Measurements from ENCODE around the gene CELA2B. TPM values are rescaled to one million over a fixed set of nuclear protein-coding genes. Genes with fewer than 3 reads are reported as not detected.

Gene CELA2B
- total RNA-seq, 2 donors from 2014 or later = not detected

DNA sequence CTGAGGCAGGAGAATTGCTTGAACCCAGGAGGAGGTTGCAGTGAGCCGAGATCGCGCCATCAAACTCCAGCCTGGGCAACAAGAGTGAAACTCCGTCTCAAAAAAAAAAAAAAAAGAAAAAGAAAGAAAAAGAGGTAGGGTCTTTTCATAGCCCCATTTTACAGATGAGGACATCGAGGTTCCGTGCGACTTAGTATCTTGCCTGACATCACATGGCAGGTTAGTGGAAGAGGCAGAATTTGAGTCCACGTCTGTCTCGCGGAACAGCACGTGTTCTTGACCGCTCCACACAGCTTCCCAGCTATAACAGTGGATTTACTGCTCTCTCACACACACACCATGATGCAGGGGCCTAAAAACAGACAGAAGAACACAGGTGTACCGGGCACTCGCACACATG, 36.6 kb upstream of the CELA2B start:
- Mint-ChIP-seq H3K27ac (no peak overlapping the region), H3K4me1 (no peaks in the 10 kb centered on the region), H3K9me3 (no peaks in the 10 kb centered on the region), H3K4me3 (no peak overlapping the region), H3K36me3 (ENCODE audit: low read depth) (no peaks in the 10 kb centered on the region), H3K27me3 (no peaks in the 10 kb centered on the region)
- no peak for ATAC-seq (replicated peaks)

DNA sequence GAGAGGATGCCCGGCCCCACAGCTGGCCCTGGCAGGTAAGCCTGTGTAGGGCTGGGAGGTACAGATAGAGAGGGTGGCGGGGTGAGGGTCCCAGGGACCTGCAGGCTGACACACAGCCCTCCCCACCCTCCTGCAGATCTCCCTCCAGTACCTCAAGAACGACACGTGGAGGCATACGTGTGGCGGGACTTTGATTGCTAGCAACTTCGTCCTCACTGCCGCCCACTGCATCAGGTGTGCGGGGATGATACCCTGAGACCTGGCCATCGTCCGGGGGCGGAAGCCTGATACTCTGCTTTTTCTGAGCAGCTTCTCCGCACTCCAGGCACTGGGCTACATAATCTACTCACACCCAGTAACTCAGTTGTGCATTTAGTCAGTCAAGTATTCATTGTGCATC, 35.5 kb upstream of the CELA2B start:
- peaks cover 3% of the 10 kb centered on the region for H3K27me3 Mint-ChIP-seq
- no peak overlapping the region for H3K4me3 Mint-ChIP-seq
- H3K36me3 Mint-ChIP-seq (ENCODE audit: low read depth) = no peaks in the 10 kb centered on the region
- H3K4me1 Mint-ChIP-seq = peaks cover 4% of the 10 kb centered on the region
- no peaks in the 10 kb centered on the region for H3K9me3 Mint-ChIP-seq
- no peak for ATAC-seq (replicated peaks)
- no peak overlapping the region for H3K27ac Mint-ChIP-seq

DNA sequence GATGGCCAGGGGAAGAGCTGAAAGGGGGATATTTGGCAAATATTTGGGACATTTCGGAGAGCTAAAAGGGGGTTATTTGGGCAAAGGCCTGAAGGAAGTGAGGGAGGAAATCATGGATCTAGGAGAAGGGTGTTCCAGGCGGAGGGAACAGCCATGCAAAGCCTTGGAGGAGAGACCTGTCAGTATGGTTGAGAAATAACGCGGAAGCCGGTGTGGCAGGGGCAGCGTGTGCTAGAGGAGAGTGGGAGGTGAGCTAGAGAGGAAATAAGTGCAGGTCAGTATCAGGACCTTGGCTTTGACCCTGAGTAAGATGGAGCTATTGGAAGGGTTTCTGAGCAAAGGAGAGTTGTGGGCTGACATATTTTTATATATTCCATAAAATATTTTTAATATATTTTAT, 34.7 kb upstream of the CELA2B start:
- ATAC-seq (replicated peaks) = no peak
- no peak overlapping the region for H3K4me3 Mint-ChIP-seq
- H3K27me3 Mint-ChIP-seq = peaks cover 3% of the 10 kb centered on the region
- H3K36me3 Mint-ChIP-seq (ENCODE audit: low read depth) = no peaks in the 10 kb centered on the region
- H3K9me3 Mint-ChIP-seq = no peaks in the 10 kb centered on the region
- H3K4me1 Mint-ChIP-seq = peaks cover 4% of the 10 kb centered on the region
- no peak overlapping the region for H3K27ac Mint-ChIP-seq

DNA sequence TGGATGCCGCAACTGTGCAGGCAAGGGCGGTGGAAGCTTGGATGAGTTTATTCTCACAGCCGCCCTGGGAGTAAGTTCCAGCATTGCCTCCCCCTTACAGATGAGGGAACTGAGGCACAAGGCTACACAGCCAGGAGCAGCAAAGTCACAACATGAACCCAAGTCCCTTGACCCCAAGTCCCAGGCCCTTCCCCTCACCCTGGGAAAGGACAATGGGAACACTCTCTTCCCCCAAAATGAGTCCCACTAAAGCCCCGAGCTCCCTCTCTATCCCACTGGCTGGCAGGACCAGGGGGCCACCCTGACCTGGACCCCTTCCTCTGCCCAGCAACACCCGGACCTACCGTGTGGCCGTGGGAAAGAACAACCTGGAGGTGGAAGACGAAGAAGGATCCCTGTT, 33.8 kb upstream of the CELA2B start:
- Mint-ChIP-seq H3K27ac (no peak overlapping the region), H3K9me3 (no peaks in the 10 kb centered on the region), H3K4me3 (no peak overlapping the region), H3K27me3 (peaks cover 4% of the 10 kb centered on the region), H3K36me3 (ENCODE audit: low read depth) (no peaks in the 10 kb centered on the region), H3K4me1 (peaks cover 4% of the 10 kb centered on the region)
- no peak for ATAC-seq (replicated peaks)

DNA sequence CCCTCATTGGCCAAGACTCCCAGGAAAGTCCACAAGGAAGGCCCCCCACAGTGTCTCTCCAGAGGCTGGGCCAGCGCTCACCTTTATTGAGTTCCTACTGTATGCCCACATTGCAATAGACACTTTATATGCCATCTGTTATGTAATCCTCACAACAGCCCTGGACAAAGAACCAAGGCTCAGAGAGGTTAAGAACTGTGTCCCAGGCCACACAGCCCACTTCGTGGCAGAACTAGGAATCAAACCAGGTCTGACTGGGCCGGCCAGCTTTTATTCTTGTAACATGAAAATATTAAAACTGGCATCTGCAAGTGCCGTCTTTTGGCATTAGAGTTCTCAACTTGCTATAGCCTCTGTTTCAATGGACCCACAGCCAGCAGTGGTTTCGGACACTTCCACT, 33.1 kb upstream of the CELA2B start:
- H3K9me3 Mint-ChIP-seq = no peaks in the 10 kb centered on the region
- H3K27me3 Mint-ChIP-seq = peaks cover 6% of the 10 kb centered on the region
- H3K4me1 Mint-ChIP-seq = peaks cover 4% of the 10 kb centered on the region
- no peak overlapping the region for H3K27ac Mint-ChIP-seq
- no peaks in the 10 kb centered on the region for H3K36me3 Mint-ChIP-seq (ENCODE audit: low read depth)
- ATAC-seq (replicated peaks) = no peak
- H3K4me3 Mint-ChIP-seq = no peak overlapping the region

DNA sequence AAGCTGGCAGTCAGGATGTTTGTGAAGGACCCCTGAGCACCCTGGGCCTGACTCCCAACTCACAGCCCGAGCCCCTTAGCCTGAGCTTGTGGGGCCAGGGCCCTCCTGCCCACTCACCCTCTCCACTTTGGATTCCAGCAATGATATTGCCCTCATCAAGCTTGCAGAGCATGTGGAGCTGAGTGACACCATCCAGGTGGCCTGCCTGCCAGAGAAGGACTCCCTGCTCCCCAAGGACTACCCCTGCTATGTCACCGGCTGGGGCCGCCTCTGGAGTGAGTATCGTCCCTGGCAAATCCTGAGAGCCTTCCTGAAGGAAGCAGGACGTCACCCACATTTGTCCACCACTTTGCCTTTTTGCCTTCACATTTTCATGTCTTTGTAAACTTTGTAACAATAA, 32.6 kb upstream of the CELA2B start:
- H3K9me3 Mint-ChIP-seq = no peaks in the 10 kb centered on the region

DNA sequence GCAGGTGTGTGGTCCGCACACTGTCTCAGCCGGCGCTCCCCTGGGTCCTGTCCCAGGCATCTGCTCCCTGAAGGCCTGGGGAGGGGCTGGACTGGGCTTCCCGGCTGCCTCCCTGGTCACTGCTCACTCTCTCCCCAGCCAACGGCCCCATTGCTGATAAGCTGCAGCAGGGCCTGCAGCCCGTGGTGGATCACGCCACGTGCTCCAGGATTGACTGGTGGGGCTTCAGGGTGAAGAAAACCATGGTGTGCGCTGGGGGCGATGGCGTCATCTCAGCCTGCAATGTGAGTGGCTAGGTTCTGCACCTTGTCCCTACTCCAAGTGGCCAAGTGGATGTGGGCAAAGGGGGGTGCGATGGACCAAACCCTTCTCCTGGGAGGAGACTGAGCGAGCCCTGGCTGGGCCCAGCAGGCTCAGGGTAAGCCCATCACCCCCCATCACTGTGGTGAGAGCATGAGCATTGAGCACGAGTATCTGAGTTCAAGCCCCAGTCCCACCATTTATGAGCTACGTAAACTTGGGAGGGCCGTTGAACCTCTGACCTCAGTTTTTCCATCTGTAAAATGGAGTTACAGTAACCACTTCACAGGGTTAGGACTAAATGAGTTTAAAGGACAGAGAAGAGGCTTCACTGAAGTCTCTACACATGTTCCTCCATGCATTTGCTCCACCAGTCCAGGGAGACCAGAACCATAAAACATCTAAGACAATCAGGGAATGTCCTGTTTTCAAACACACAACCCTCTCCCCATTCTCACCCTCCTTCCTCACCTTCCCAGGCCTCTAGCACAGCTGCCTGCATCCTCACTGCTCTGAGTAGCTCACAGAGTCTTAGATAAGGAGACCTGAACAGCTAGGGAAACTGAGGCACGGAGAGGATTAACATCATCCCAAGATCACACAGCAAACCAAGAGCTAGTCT, 31.2 kb upstream of the CELA2B start:
- no peaks in the 10 kb centered on the region for H3K9me3 Mint-ChIP-seq
- no peak overlapping the region for H3K4me3 Mint-ChIP-seq
- no peak overlapping the region for H3K27ac Mint-ChIP-seq
- H3K4me1 Mint-ChIP-seq = peaks cover 4% of the 10 kb centered on the region
- ATAC-seq (replicated peaks) = no peak
- H3K27me3 Mint-ChIP-seq = peaks cover 12% of the 10 kb centered on the region
- H3K36me3 Mint-ChIP-seq (ENCODE audit: low read depth) = no peaks in the 10 kb centered on the region

More for the DNA sequence above, 32.6 kb upstream of the CELA2B start:
- Mint-ChIP-seq H3K27ac (no peak overlapping the region), H3K36me3 (ENCODE audit: low read depth) (no peaks in the 10 kb centered on the region), H3K4me1 (peaks cover 4% of the 10 kb centered on the region), H3K4me3 (no peak overlapping the region), H3K27me3 (peaks cover 6% of the 10 kb centered on the region)
- ATAC-seq (replicated peaks) = no peak

DNA sequence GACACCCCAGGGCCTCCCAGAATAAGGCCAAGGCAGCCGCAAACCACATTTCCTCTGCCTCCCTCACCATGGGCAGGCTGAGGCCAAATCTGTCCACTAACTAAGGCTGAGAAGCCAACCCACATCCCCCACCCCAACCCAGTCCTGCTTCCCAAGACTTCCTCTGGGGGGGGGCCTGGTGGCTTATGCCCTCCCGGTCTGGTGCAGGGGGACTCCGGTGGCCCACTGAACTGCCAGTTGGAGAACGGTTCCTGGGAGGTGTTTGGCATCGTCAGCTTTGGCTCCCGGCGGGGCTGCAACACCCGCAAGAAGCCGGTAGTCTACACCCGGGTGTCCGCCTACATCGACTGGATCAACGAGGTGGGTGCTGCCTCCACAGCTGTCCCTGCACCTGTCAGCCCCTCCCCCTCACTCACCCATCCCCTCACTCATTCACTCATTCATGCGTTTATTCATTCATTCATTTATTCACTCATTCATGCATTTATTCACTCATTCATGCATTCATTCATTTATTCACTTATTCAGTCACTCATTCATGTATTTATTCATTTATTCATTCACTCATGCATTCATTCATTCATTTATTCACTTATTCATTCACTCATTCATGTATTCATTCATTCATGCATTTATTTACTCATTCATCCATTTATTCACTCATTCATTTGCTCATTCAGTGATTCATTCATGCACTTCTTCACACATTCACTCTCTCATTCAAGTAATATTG, 30.3 kb upstream of the CELA2B start:
- Mint-ChIP-seq H3K27me3 (peaks cover 13% of the 10 kb centered on the region), H3K27ac (no peak overlapping the region), H3K4me3 (no peak overlapping the region), H3K9me3 (no peaks in the 10 kb centered on the region), H3K36me3 (ENCODE audit: low read depth) (no peaks in the 10 kb centered on the region), H3K4me1 (peaks cover 4% of the 10 kb centered on the region)
- ATAC-seq (replicated peaks) = no peak

DNA sequence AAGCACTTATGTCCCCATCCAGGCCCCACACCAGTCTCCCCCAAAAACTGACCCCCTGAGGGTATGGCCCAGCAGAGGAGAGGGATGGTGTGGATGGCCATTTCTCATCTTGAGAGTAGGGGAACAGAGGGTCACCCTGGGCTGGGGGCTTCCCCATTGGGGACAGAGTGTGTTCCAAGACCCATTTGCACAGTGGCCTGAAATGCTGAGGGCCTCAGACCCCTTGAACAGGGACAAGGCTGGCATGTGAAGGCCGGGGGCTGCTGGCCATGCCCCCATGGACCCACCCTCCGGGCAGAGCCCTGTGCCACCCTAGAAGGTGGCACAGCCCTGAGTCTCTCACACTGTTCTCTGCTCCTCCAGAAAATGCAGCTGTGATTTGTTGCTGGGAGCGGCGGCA, 29.7 kb upstream of the CELA2B start:
- H3K9me3 Mint-ChIP-seq = no peaks in the 10 kb centered on the region
- ATAC-seq (replicated peaks) = no peak
- no peaks in the 10 kb centered on the region for H3K36me3 Mint-ChIP-seq (ENCODE audit: low read depth)
- no peak overlapping the region for H3K27ac Mint-ChIP-seq
- no peak overlapping the region for H3K4me3 Mint-ChIP-seq
- H3K4me1 Mint-ChIP-seq = peaks cover 4% of the 10 kb centered on the region
- peaks cover 13% of the 10 kb centered on the region for H3K27me3 Mint-ChIP-seq

DNA sequence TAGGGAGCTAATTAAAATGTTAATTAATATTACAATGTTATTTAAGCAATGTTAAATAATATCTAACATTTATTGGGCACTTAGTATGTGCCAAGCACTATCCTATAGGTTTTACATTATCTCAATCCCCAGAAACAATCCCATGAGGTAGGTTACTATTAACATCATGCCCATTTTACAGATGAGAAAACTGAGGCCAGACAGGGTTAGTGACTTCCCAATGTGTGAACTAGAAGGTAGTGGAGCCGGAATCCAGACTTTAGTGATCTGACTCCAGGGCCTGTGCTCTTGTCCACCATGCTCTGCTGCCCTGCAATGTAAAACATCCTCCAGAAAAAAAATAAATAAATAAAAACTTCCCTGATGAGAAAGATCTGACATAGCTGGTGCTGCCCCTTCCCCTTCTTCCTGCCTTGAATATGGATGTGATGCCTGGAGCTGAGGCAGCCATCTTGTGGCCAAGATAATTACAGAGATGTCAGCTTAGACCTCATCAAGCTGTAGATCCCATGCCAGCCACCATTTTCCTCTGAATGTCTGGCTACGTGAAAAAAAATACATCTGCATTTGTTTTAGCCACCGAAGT, 26.9 kb upstream of the CELA2B start:
- Mint-ChIP-seq H3K4me1 (peaks cover 4% of the 10 kb centered on the region), H3K4me3 (no peak overlapping the region), H3K27me3 (peaks cover 13% of the 10 kb centered on the region), H3K36me3 (ENCODE audit: low read depth) (no peaks in the 10 kb centered on the region), H3K9me3 (no peaks in the 10 kb centered on the region), H3K27ac (no peak overlapping the region)
- ATAC-seq (replicated peaks) = no peak

DNA sequence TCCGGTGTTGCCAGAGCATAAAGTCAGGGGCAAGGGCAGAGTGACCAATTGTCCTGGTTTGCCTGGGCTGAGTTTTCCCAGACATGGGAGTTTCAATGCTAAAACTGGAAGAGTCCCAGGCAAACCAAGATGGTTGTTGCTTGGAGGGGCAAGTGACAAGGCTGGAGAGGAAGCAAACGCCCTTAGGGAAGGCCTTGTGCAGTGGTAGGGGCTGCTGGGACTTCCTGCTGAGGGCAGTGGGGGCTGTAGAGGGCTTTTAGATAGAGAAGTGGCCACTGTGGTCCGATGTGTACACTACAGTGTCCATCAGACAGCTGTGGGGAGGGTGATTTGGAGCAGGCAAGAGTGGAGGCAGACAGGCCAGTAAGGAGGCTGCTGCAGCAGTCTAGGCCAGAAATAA, 26.3 kb upstream of the CELA2B start:
- no peaks in the 10 kb centered on the region for H3K36me3 Mint-ChIP-seq (ENCODE audit: low read depth)

DNA sequence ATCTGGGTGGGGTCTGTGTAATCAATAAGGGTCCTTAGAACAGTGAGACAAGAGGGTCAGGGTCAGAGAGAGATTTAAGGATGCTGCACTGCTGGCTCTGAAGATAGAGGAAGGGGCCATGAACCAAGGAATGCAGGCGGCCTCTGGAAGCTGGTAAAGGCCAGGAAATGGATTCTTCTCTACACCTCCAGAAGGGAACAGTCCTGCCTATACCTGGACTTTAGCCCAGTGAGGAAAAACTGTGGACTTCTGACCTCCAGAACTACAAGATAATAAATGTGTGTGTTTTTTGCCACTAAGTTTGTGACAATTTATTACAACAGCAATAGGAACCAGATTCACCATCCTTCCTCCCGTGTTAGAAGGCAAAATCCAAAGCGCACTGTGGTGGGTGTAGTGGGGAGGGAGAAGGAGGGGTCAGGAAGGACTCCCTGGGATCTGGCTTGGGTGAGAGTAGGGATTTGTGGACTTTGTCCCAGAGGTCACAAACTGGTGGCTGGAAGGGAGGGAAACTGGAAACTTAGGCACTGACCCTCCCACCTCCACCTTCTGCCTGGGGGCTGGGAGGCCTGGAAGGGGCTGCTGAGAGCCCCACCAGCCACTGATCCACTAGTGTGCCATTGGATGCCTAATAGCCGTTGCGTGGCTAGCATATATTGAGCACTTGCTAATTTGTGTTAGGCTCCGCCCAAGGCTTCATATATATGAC, 24.7 kb upstream of the CELA2B start:
- Mint-ChIP-seq H3K36me3 (ENCODE audit: low read depth) (no peaks in the 10 kb centered on the region), H3K27me3 (peaks cover 11% of the 10 kb centered on the region), H3K27ac (no peak overlapping the region), H3K4me3 (no peak overlapping the region), H3K4me1 (no peaks in the 10 kb centered on the region), H3K9me3 (no peaks in the 10 kb centered on the region)
- no peak for ATAC-seq (replicated peaks)

More for the DNA sequence above, 26.3 kb upstream of the CELA2B start:
- no peak for ATAC-seq (replicated peaks)
- H3K9me3 Mint-ChIP-seq = no peaks in the 10 kb centered on the region
- peaks cover 4% of the 10 kb centered on the region for H3K4me1 Mint-ChIP-seq
- peaks cover 13% of the 10 kb centered on the region for H3K27me3 Mint-ChIP-seq
- no peak overlapping the region for H3K4me3 Mint-ChIP-seq
- H3K27ac Mint-ChIP-seq = no peak overlapping the region

DNA sequence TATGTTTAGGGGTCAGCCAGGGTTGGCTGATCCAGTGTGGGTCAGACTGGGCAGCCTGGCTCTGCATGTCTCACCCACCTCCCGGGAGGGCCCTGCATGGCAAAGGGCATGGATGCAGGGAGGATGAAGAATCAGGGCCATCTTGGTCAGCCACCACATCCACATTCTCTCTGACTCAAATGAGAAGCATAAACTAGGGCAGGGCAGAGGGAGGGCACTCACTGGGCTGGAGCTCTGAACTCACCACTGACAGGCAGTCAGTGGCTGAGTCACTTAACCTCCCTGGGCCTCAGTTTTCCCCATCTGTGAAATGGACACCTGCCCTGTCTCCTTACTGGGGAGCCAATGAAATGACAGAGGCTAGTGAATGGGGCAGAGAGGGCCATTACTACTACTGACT, 23.7 kb upstream of the CELA2B start:
- H3K36me3 Mint-ChIP-seq (ENCODE audit: low read depth) = no peaks in the 10 kb centered on the region
- H3K4me1 Mint-ChIP-seq = no peaks in the 10 kb centered on the region
- H3K27me3 Mint-ChIP-seq = peaks cover 13% of the 10 kb centered on the region
- H3K4me3 Mint-ChIP-seq = no peak overlapping the region
- H3K27ac Mint-ChIP-seq = no peak overlapping the region
- peak; percentile 67 for ATAC-seq (replicated peaks)
- no peaks in the 10 kb centered on the region for H3K9me3 Mint-ChIP-seq

DNA sequence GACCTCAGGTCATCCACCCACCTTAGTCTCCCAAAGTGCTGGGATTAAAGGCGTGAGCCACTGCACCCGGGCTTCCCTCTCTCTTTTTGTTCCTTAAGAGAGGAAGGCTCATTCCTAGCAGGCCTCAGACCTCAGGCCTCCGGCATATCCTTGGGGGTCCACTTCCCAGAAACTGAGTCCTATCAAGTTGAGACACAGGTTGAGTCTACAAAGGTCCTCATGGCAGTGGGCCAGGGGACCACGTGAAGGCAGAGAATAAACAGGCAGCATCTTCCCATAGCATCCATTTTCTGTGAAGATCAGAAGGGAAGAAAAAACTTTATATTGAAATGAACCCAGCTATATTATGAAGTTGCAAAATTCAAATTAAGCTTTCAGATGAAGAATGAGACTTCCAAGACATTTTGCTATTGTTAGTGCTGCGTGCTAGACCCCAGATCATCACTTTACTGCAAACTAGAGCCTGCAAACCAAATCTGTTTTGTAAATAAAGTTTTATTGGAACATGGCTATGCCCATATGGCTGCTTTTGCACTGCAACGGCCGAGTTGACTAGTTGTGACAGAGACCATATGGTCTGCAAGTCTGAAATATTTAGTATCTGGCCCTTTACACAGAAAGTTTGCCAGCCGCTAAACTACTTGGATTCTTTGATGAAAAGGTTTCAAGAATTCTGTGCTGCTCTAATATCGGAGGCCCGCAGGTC, 22.9 kb upstream of the CELA2B start:
- Mint-ChIP-seq H3K4me3 (no peak overlapping the region), H3K27ac (no peak overlapping the region), H3K4me1 (no peaks in the 10 kb centered on the region), H3K9me3 (no peaks in the 10 kb centered on the region), H3K36me3 (ENCODE audit: low read depth) (no peaks in the 10 kb centered on the region), H3K27me3 (peaks cover 12% of the 10 kb centered on the region)
- no peak for ATAC-seq (replicated peaks)
